Naive thymus-derived CD4-positive, alpha-beta T cell (primary cell): ENCODE results near the gene ENTHD1. TPM values are rescaled to one million over a fixed set of nuclear protein-coding genes. Genes with fewer than 3 reads are reported as not detected.

Source experiments
- ATAC-seq: fragments of 150-1000 bp; cut with Tn5 transposase; 2 replicates; pipeline ENCODE4 v1.10.0; 2021; ENCODE audit warnings: mild to moderate bottlenecking, moderate library complexity
- CTCF ChIA-PET: fragments of 350-600 bp; sonication (Branson Sonifier 250); formaldehyde crosslinking; loops from one replicate; lab custom pipeline; 2021; ENCODE audit warnings: antibody characterized with exemption; lab: Charles Lee
- POLR2A ChIA-PET: fragments of 350-600 bp; sonication (Branson Sonifier 250); formaldehyde crosslinking; loops from one replicate; lab custom pipeline; 2021; ENCODE audit warnings: antibody characterized with exemption, inconsistent platforms; lab: Charles Lee
- DNase-seq, 9 donors: peaks; one replicate each; pipeline versions ENCODE4 v3.0.0 to v3.0.0-alpha.2; 2020 to 2022; ENCODE audit warnings: mixed read lengths in 1 of 9
- H3K27ac ChIP-seq: one replicate; pipeline ENCODE4 v1.7.0; 2013; ENCODE audit warnings: mild to moderate bottlenecking, low read depth, low read length, moderate library complexity
- H3K27me3 ChIP-seq, 2 donors: one replicate each; pipeline ENCODE4 v1.7.0; 2013; ENCODE audit warnings: low read length in 2 of 2, mild to moderate bottlenecking in 2 of 2, moderate library complexity in 2 of 2; ENCODE audit not compliant: control insufficient read depth in 2 of 2, insufficient read depth in 2 of 2
- H3K36me3 ChIP-seq, 3 experiments: 1 replicate in 2 of 3; 2 replicates in 1 of 3; pipeline ENCODE4 v1.7.0; 2013; ENCODE audit warnings: low read length in 3 of 3, mild to moderate bottlenecking in 3 of 3, moderate library complexity in 1 of 3; ENCODE audit not compliant: insufficient read depth in 3 of 3, control insufficient read depth in 2 of 3
- H3K4me1 ChIP-seq, 2 donors: one replicate each; pipeline ENCODE4 v1.7.0; 2013; ENCODE audit warnings: low read length in 2 of 2, mild to moderate bottlenecking in 2 of 2, moderate library complexity in 1 of 2; ENCODE audit not compliant: control insufficient read depth in 2 of 2, insufficient read depth in 2 of 2
- H3K4me3 ChIP-seq: 2 replicates; pipeline ENCODE4 v1.7.0; 2013; ENCODE audit warnings: mild to moderate bottlenecking, low read length
- H3K9me3 ChIP-seq, 3 experiments: 1 replicate in 2 of 3; 2 replicates in 1 of 3; pipeline ENCODE4 v1.7.0; 2013; ENCODE audit warnings: low read length in 3 of 3; ENCODE audit not compliant: control insufficient read depth in 2 of 3
- H3K27ac Mint-ChIP-seq, 9 donors: one replicate each; pipeline ENCODE4 v1.8.0; 2020 to 2022; ENCODE audit warnings: mixed read lengths in 9 of 9, mild to moderate bottlenecking in 8 of 9, moderate library complexity in 5 of 9, inconsistent platforms in 2 of 9
- H3K27me3 Mint-ChIP-seq, 5 donors: one replicate each; pipeline ENCODE4 v1.8.0; 2021 to 2022; ENCODE audit warnings: mixed read lengths in 5 of 5, mild to moderate bottlenecking in 1 of 5
- H3K36me3 Mint-ChIP-seq, 5 donors: one replicate each; pipeline ENCODE4 v1.8.0; 2020 to 2022; ENCODE audit warnings: mixed read lengths in 5 of 5, mild to moderate bottlenecking in 3 of 5, inconsistent platforms in 1 of 5
- H3K4me1 Mint-ChIP-seq, 7 donors: one replicate each; pipeline ENCODE4 v1.8.0; 2020 to 2022; ENCODE audit warnings: mixed read lengths in 7 of 7, mild to moderate bottlenecking in 3 of 7, inconsistent platforms in 1 of 7
- H3K4me3 Mint-ChIP-seq, 10 donors: one replicate each; pipeline ENCODE4 v1.8.0; 2020 to 2022; ENCODE audit warnings: mild to moderate bottlenecking in 10 of 10, mixed read lengths in 10 of 10, moderate library complexity in 6 of 10, inconsistent platforms in 2 of 10
- H3K9me3 Mint-ChIP-seq, 11 donors: one replicate each; pipeline ENCODE4 v1.8.0; 2020 to 2022; ENCODE audit warnings: mixed read lengths in 11 of 11, mild to moderate bottlenecking in 4 of 11, inconsistent platforms in 1 of 11, moderate library complexity in 1 of 11
- intact Hi-C, 2 donors: fragments of 100-400 bp; cut with micrococcal nuclease; formaldehyde crosslinking; loops; one replicate each; pipeline ENCODE4 v1.15.1; 2023
- polyA plus RNA-seq, 2 donors: library from polyadenylated mRNA; unstranded; fragments of 300-500 nt; fragmentation: Illumina TruSeq; gene quantifications; one replicate each; pipeline ENCODE4 v1.2.3, GENCODE V29; 2021
- total RNA-seq, 6 experiments: library from RNA in 5 of 6; stranded (reverse) in 5 of 6; gene quantifications; 1 replicate in 5 of 6; 2 replicates in 1 of 6; pipeline ENCODE4 v1.2.3 and lab custom pipeline; 2021 to 2026

ENTHD1 gene
- total and polyA plus RNA-seq, 7 experiments from 2014 or later, result 0.12 to 0.60 (median 0.24) TPM; not detected in 2

- H3K27ac ChIP-seq, result no peak overlapping the region
- CTCF ChIA-PET, result no interaction called here
- H3K36me3 ChIP-seq, result no peaks in the 10 kb centered on the region
- no peaks in the 10 kb centered on the region for H3K36me3 Mint-ChIP-seq
- no peaks in the 10 kb centered on the region for H3K4me1 Mint-ChIP-seq
- intact Hi-C loops, result no loop called here
- H3K9me3 ChIP-seq, result no peaks in the 10 kb centered on the region
- POLR2A ChIA-PET, result no interaction called here
- ATAC-seq (no peak), DNase-seq (peak in 1 of 9 donors; percentile 6)
- no peaks in the 10 kb centered on the region for H3K9me3 Mint-ChIP-seq
- H3K4me3 ChIP-seq, result no peak overlapping the region
- H3K4me3 Mint-ChIP-seq, result no peak overlapping the region
- H3K27ac Mint-ChIP-seq, result peak overlapping the region in 1 of 9 donors; percentile 52
- H3K27me3 Mint-ChIP-seq, result peaks cover 0 to 26% (median 0%) of the 10 kb centered on the region in 5 donors
- H3K27me3 ChIP-seq, result no peaks in the 10 kb centered on the region
- H3K4me1 ChIP-seq, result no peaks in the 10 kb centered on the region
Observed at GRCh38 chr22:39729141-39729934, 164.2 kb downstream of the ENTHD1 start.

- ATAC-seq (no peak), DNase-seq (peak in 1 of 9 donors; percentile 6)
- POLR2A ChIA-PET, result no interaction called here
- Mint-ChIP-seq H3K9me3 (no peaks in the 10 kb centered on the region), H3K27me3 (peaks cover 0 to 22% (median 0%) of the 10 kb centered on the region in 5 donors), H3K4me3 (no peak overlapping the region), H3K27ac (no peak overlapping the region), H3K4me1 (no peaks in the 10 kb centered on the region), H3K36me3 (no peaks in the 10 kb centered on the region)
- H3K27me3 ChIP-seq, result no peaks in the 10 kb centered on the region
- H3K4me1 ChIP-seq, result no peaks in the 10 kb centered on the region
- intact Hi-C loops, result no loop called here
- no peaks in the 10 kb centered on the region for H3K36me3 ChIP-seq
- H3K27ac ChIP-seq, result no peak overlapping the region
- H3K4me3 ChIP-seq, result no peak overlapping the region
- no peaks in the 10 kb centered on the region for H3K9me3 ChIP-seq
- CTCF ChIA-PET, result no interaction called here
Observed at GRCh38 chr22:39728236-39728860, 165.2 kb downstream of the ENTHD1 start.

- Histone ChIP-seq H3K4me1 (no peaks in the 10 kb centered on the region), H3K27me3 (no peaks in the 10 kb centered on the region), H3K27ac (no peak overlapping the region), H3K9me3 (no peaks in the 10 kb centered on the region), H3K36me3 (no peaks in the 10 kb centered on the region), H3K4me3 (no peak overlapping the region)
- ChIA-PET CTCF (no interaction called here), POLR2A (no interaction called here)
- Mint-ChIP-seq H3K27ac (no peak overlapping the region), H3K27me3 (peaks cover 0 to 17% (median 0%) of the 10 kb centered on the region in 5 donors), H3K36me3 (no peaks in the 10 kb centered on the region), H3K4me1 (peaks cover 0 to 5% (median 0%) of the 10 kb centered on the region in 7 donors), H3K9me3 (peaks cover 0 to 5% (median 0%) of the 10 kb centered on the region in 11 donors), H3K4me3 (no peak overlapping the region)
- no peak for ATAC-seq
- intact Hi-C loops, result no loop called here
- peak in 1 of 9 donors; percentile 8 for DNase-seq
Observed at GRCh38 chr22:39727541-39727940, 166.0 kb downstream of the ENTHD1 start.

GRCh38 chr22:39725351-39726035 is 168.1 kb downstream of the ENTHD1 start:
- H3K36me3 Mint-ChIP-seq, result no peaks in the 10 kb centered on the region
- no peak for ATAC-seq
- H3K27me3 Mint-ChIP-seq, result peaks cover 0 to 17% (median 0%) of the 10 kb centered on the region in 5 donors
- H3K27ac Mint-ChIP-seq, result no peak overlapping the region
- no peak for DNase-seq
- ChIA-PET CTCF (no interaction called here), POLR2A (interaction anchor here (0.7 kb wide), 1 partner anchor 76 kb away, joined by 4 read pairs; no protein-coding TSS in a partner anchor)
- Histone ChIP-seq H3K4me1 (no peaks in the 10 kb centered on the region), H3K9me3 (no peaks in the 10 kb centered on the region), H3K36me3 (no peaks in the 10 kb centered on the region), H3K27ac (no peak overlapping the region), H3K27me3 (no peaks in the 10 kb centered on the region), H3K4me3 (no peak overlapping the region)
- intact Hi-C loops, result no loop called here
- peaks cover 0 to 8% (median 0%) of the 10 kb centered on the region in 7 donors for H3K4me1 Mint-ChIP-seq
- H3K4me3 Mint-ChIP-seq, result no peak overlapping the region
- peaks cover 0 to 7% (median 0%) of the 10 kb centered on the region in 11 donors for H3K9me3 Mint-ChIP-seq

GRCh38 chr22:39724857-39725256 is 168.7 kb downstream of the ENTHD1 start:
- no peaks in the 10 kb centered on the region for H3K9me3 ChIP-seq
- no peaks in the 10 kb centered on the region for H3K27me3 ChIP-seq
- Mint-ChIP-seq H3K9me3 (peaks cover 0 to 7% (median 0%) of the 10 kb centered on the region in 11 donors), H3K27ac (no peak overlapping the region), H3K4me3 (no peak overlapping the region), H3K4me1 (peaks cover 0 to 8% (median 0%) of the 10 kb centered on the region in 7 donors), H3K27me3 (peaks cover 0 to 17% (median 0%) of the 10 kb centered on the region in 5 donors), H3K36me3 (no peaks in the 10 kb centered on the region)
- POLR2A ChIA-PET, result no interaction called here
- H3K4me3 ChIP-seq, result no peak overlapping the region
- no peak for DNase-seq
- no peak for ATAC-seq
- intact Hi-C loops, result no loop called here
- H3K27ac ChIP-seq, result no peak overlapping the region
- no peaks in the 10 kb centered on the region for H3K4me1 ChIP-seq
- no peaks in the 10 kb centered on the region for H3K36me3 ChIP-seq
- CTCF ChIA-PET, result no interaction called here

GRCh38 chr22:39724390-39724789 is 169.2 kb downstream of the ENTHD1 start:
- no peaks in the 10 kb centered on the region for H3K4me1 ChIP-seq
- POLR2A ChIA-PET, result no interaction called here
- Mint-ChIP-seq H3K27me3 (peaks cover 0 to 17% (median 0%) of the 10 kb centered on the region in 5 donors), H3K9me3 (peaks cover 0 to 7% (median 0%) of the 10 kb centered on the region in 11 donors), H3K27ac (no peak overlapping the region), H3K36me3 (no peaks in the 10 kb centered on the region), H3K4me3 (no peak overlapping the region), H3K4me1 (peaks cover 0 to 8% (median 0%) of the 10 kb centered on the region in 7 donors)
- H3K9me3 ChIP-seq, result no peaks in the 10 kb centered on the region
- ATAC-seq (no peak), DNase-seq (no peak)
- no peaks in the 10 kb centered on the region for H3K36me3 ChIP-seq
- H3K4me3 ChIP-seq, result no peak overlapping the region
- H3K27me3 ChIP-seq, result no peaks in the 10 kb centered on the region
- intact Hi-C loops, result no loop called here
- CTCF ChIA-PET, result no interaction called here
- H3K27ac ChIP-seq, result no peak overlapping the region
